Activated naive CD4-positive, alpha-beta T cell treated with anti-CD3 and anti-CD28 coated beads, Interleukin-2, amount 50 U/mL, for 72 hours (primary cell): ENCODE results near the gene ATXN7L2. TPM values are rescaled to one million over a fixed set of nuclear protein-coding genes. Genes with fewer than 3 reads are reported as not detected.

Source experiments
- ATAC-seq, 2 donors: fragments of 150-1000 bp; cut with Tn5 transposase; 2 replicates each; pipeline ENCODE4 v1.10.0; 2021; ENCODE audit warnings: mild to moderate bottlenecking in 2 of 2, moderate library complexity in 2 of 2
- DNase-seq, 2 donors: peaks; one replicate each; pipeline ENCODE4 v3.0.0; 2021 to 2022; ENCODE audit warnings: low spot score in 2 of 2
- H3K27ac Mint-ChIP-seq, 2 donors: one replicate each; pipeline ENCODE4 v1.8.0; 2022; ENCODE audit warnings: mild to moderate bottlenecking in 2 of 2, mixed read lengths in 2 of 2
- H3K36me3 Mint-ChIP-seq, 2 donors: one replicate each; pipeline ENCODE4 v1.8.0; 2022; ENCODE audit warnings: mixed read lengths in 2 of 2
- H3K9me3 Mint-ChIP-seq, 2 donors: one replicate each; pipeline ENCODE4 v1.8.0; 2022; ENCODE audit warnings: mixed read lengths in 2 of 2
- total RNA-seq, 2 donors: library from RNA; stranded (reverse); gene quantifications; one replicate each; pipeline ENCODE4 v1.2.3, GENCODE V29; 2022

ATXN7L2 gene
- total RNA-seq, 2 donors from 2014 or later = 11.5 to 21.9 TPM

DNA sequence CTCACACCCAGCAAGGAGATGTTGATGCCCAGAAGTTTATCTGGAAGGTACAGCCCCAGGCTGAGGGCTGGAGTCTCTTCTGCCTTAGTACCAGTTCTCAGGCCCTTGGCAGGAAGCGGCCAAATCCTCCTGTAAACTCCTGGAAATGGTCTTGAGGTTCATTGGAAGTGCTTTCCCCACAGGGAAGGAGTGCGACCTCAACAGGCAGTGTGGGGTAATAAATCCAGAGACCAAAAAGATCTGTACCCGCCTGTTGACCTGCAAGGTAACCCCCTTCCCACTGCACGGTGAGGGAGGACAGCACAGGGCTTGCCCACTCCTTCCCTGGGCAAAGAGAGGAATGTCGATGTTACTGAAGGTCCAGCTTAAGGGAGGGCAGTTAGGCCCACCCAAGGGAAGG is 4.5 kb downstream of the ATXN7L2 start:
- Mint-ChIP-seq H3K27ac (no peak overlapping the region), H3K36me3 (peaks cover 0 to 9% of the 10 kb centered on the region in 2 donors), H3K9me3 (no peaks in the 10 kb centered on the region)
- DNase-seq (no peak), ATAC-seq (no peak)

DNA sequence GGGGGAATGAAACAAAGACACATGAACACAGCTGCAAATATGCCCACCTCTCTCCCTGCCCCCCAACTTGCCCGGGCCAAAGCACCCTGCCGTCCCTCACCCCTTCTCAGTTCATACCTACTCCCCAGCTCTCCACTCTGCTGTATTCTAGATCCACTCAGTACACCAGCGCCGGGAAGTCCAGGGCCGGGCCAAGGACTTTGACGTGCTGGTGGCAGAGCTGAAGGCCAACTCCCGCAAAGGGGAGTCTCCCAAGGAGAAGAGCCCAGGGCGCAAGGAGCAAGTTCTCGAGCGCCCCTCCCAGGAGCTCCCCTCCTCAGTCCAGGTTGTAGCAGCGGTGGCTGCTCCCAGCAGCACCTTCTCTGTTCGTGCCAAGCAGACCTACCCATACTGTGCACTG is 5.0 kb downstream of the ATXN7L2 start:
- ATAC-seq (no peak), DNase-seq (no peak)
- peak overlapping the region in 1 of 2 donors; percentile 50 for H3K27ac Mint-ChIP-seq
- H3K9me3 Mint-ChIP-seq = no peaks in the 10 kb centered on the region
- peaks cover 0 to 9% of the 10 kb centered on the region in 2 donors for H3K36me3 Mint-ChIP-seq

DNA sequence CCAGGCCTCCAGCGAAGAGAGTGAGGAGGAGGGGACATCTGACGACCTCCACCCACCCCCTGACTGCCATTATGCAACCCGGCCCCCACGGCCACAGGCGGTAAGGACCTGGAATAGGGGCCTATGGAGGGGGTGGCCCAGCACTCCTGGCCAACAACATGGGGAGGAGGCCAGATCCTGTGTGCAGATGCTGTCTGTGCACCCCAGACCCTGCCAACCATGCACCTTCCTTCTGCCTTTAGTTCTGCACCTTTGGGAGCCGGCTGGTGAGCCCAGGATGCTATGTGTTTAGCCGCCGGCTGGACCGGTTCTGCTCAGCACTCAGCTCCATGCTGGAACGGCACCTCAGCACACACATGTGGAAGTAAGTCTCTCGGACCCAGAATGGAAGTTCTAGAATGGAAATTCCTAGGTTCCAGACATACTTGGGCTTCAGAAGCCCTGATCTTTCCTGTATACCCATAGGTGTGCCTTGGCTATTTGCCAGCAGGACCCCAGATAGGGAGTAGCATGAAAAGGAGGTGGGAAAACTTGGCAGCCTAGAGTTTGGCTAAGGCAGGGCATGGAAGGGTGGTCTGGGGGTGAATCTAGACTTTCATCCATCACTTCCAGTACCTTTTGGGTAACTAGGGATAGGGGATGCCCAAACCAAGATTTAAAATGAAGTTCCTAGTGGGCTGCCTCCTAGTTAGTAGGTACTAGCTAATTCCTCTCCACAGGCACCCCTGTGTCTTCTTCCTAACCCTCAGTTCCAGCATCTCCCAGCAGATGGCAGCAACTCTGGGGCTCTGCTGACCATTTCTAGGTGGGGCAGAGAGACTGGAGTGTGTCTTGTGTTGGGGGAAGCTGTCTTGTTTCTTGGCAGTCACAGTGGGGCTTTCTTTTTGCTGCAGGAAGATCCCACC is 6.6 kb downstream of the ATXN7L2 start:
- H3K36me3 Mint-ChIP-seq = peaks cover 0 to 6% of the 10 kb centered on the region in 2 donors
- ATAC-seq (no peak), DNase-seq (peak in 1 of 2 donors; percentile 78)
- no peak overlapping the region for H3K27ac Mint-ChIP-seq
- no peaks in the 10 kb centered on the region for H3K9me3 Mint-ChIP-seq

DNA sequence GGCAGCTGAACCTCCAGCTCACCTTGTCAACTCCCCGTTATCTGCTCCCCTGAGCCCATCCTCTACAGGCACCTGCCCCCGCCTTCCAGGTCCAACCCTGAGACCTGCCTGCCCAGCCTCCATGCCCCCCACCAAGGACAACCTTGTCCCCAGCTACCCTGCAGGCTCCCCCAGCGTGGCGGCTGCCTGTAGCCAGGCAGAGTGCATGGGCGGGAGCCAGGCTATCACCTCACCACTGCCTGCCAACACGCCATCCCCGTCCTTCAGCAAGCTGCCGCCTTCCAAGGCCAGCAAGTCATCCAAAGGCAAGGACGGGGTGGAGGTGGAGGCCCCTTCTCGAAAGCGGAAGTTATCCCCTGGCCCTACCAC is 7.2 kb downstream of the ATXN7L2 start:
- Mint-ChIP-seq H3K36me3 (peaks cover 0 to 10% of the 10 kb centered on the region in 2 donors), H3K9me3 (no peaks in the 10 kb centered on the region), H3K27ac (no peak overlapping the region)
- ATAC-seq (no peak), DNase-seq (no peak)

DNA sequence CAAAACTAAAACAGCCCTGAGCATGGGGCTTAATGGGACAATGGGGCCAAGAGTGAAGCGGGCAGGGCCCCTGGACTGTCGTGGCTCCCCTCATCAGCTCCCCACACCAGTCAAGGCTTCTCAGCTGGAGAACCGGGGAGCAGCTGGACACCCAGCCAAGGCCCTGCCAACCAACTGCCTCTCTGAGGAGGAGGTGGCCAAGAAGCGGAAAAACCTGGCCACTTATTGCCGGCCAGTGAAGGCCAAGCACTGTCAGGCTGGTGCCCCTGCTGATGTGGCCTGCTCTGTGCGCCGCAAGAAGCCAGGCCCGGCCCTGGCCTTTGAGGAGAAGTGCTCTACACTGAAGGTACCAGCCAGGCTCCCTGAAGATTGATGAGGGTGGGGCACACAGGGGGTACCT is 7.7 kb downstream of the ATXN7L2 start:
- no peak for ATAC-seq
- Mint-ChIP-seq H3K27ac (no peak overlapping the region), H3K36me3 (peaks cover 0 to 15% of the 10 kb centered on the region in 2 donors), H3K9me3 (no peaks in the 10 kb centered on the region)
- DNase-seq = no peak

DNA sequence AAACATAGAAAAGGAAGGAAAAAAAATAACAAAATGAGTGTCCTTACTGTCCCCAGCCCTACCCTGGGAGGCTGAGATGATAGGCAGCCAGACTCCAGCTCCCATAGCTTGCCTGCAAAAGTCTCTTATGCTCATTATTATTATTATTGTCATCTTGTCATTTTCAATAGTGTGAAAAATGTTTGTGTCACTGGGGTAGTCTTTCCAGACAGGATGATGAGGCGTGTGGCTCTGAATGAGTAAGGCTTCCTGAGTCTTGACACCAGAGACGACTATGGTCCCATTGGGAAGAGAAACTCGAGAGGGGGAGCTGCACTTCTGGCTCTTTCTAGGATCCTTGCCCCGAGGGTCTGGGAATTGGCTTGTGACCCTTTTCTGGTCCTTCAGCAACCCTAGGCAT is 9.1 kb downstream of the ATXN7L2 start:
- no peaks in the 10 kb centered on the region for H3K9me3 Mint-ChIP-seq
- ATAC-seq = no peak
- no peak overlapping the region for H3K27ac Mint-ChIP-seq
- H3K36me3 Mint-ChIP-seq = peaks cover 0 to 17% of the 10 kb centered on the region in 2 donors
- no peak for DNase-seq

DNA sequence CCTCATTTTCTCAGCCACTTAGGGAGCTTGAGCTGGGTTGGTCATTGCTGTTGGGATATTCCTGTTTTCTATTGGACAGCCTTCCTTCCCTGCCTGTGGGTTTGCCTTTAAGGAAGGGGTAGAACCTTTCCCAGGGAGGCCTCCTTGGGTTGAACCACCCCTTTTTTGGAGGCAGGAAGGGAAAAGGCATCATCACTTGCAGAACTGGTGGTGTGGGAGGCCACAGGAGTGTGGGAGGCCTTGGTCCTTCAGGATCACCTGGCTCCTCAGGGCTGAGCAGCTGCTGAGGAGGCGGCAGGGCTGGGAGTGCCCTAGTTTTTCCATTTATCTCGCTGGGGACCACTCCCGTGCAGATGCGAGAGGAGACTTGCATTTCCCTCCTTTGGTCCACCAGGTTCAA is 9.5 kb downstream of the ATXN7L2 start:
- Mint-ChIP-seq H3K36me3 (peaks cover 0 to 17% of the 10 kb centered on the region in 2 donors), H3K9me3 (no peaks in the 10 kb centered on the region), H3K27ac (no peak overlapping the region)
- DNase-seq = no peak
- ATAC-seq = no peak

DNA sequence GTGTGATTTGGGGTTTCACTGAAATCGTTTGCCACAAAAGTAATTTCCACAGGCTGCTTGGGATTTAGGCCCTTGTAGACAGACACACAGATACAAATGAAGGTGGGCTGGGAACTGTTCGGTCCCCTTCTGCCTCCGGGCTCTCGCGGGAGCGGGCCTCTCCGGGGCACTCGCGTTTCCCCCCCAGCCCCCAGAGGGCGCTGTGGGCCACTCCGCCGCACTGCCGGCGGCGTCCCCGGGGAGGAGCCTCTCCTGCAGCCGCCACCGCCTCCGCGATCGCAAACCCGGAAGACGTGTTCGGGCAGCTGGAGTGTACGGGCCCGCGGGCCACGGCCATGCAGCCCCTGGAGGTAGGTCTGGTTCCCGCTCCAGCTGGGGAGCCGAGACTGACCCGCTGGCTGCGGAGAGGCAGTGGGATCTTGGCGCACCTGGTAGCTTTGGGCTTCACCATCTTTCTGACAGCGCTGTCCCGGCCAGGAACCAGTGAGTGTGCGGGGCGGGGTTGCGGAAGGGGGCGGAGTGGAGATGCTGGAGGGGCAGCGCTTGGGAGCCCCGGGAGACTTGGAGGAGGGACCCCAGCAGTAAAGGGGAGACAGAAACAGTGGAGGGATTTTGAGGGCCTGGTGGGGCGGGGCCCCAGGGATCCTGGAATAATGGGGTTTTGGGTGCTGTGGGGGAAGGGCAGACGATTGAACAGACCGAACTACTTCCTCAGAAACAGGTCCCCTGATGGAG is 10.3 kb downstream of the ATXN7L2 start, which contains the start of gene CYB561D1:
Gene CYB561D1, plus strand, starts transcription at position 290 of the 735 bp plus-strand sequence. Its CDS starts 46 bp downstream, at position 336.
- DNase-seq (peak; percentile 92 to 97), ATAC-seq (peak; percentile 90)
- Mint-ChIP-seq H3K9me3 (no peaks in the 10 kb centered on the region), H3K36me3 (peaks cover 0 to 17% of the 10 kb centered on the region in 2 donors), H3K27ac (peak within 1 kb of the TSS; percentile 91 to 96)

DNA sequence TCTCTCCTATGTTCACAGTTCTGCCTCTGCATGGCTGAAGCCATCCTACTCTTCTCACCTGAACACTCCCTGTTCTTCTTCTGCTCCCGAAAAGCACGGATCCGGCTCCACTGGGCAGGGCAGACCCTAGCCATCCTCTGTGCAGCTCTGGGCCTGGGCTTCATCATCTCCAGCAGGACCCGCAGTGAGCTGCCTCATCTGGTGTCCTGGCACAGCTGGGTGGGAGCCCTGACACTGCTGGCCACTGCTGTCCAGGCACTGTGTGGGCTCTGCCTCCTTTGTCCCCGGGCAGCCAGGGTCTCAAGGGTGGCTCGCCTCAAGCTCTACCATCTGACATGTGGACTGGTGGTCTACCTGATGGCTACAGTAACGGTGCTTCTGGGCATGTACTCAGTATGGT is 12.0 kb downstream of the ATXN7L2 start:
- H3K27ac Mint-ChIP-seq = peak overlapping the region; percentile 67 to 88
- no peak for DNase-seq
- no peak for ATAC-seq
- H3K36me3 Mint-ChIP-seq = peaks cover 7 to 17% of the 10 kb centered on the region in 2 donors
- no peaks in the 10 kb centered on the region for H3K9me3 Mint-ChIP-seq

DNA sequence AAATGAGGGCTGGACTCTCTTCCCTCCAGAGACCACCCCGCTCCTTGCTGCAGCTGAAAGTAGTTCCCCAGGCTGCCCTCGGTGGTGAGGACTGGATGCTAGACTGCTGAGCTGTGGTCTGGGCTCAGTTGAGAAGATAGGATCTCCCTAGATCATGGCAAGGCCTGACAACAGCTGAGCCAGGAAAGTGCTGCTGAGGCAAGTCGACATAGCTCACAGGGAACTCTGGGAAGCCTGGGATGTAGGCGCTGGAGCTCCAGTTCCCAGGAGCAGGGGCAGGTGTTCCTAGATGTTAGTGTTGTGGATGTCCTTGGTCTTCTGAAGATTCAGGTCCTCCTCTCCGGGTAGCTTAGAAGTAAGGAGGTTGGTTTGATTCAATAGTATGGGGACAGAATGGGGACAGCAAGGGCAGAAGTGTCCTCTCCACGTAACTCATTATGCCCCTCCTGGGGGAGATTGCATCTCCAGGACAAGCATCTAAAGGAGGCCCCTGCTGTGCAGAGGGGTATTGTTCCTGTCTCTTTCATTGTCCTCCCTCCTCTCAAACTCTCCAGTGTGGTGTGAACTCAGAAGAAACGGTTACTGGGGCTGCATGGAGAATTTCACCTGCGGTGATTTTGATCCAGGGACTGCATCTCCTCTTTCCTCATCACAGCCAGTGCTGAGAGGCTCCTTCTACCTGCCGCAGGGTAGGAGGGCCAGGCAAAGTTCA is 13.9 kb downstream of the ATXN7L2 start:
- DNase-seq (no peak), ATAC-seq (no peak)
- Mint-ChIP-seq H3K36me3 (peaks cover 7 to 17% of the 10 kb centered on the region in 2 donors), H3K27ac (peak overlapping the region; percentile 65 to 75), H3K9me3 (no peaks in the 10 kb centered on the region)

DNA sequence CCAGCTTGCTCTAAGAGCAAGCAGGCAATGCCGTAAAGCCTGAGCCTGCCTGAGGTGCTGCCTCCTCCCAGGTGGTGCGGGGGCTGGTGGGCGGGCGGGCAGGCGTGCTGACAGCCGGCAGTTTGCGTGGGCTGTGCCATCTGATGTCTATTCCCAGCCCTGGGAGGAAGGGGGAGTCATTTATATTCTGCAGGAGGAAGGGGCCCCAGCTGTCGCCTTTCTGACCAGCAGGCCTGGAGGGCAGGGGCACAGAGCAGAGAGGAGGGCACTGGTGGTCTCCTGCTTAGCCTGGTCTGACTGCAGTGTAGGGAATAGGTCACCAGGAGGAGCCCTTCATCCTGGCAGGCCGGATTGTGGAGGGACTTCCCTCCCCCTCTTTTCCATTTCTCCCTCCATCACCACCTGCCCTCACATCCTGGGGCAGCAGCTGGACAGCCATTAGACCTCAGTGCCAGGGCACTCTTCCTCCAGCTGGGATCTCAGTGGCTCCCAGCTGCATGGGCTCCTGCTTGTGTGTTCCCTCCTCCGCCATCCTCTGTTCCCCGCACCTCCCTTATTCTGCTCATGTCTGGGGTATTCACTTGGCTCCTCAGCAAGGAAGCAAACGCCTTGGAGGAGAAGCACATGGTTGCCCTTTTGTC is 14.6 kb downstream of the ATXN7L2 start:
- ATAC-seq = no peak
- DNase-seq = peak in 1 of 2 donors; percentile 35
- H3K27ac Mint-ChIP-seq = peak overlapping the region; percentile 60 to 75

DNA sequence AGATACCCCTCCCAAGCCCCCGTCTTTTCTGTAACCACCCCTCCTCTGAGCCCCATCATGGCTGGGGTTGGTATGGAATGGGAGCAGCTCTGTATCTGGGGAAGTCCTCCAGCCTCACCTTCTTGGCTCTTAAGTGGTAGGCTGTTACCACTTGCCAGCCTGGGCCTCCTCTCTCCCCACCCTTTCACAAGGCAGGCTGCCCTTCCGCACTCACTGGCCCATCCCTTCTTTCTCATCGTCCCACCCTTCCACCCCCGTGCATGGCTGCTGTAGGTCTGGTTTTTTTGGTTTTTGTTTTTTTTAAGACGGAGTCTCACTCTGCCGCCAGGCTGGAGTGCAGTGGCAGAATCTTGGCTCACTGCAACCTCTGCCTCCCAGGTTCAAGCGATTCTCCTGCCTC is 15.4 kb downstream of the ATXN7L2 start:
- ATAC-seq = no peak
- Mint-ChIP-seq H3K27ac (peak overlapping the region; percentile 67 to 68), H3K9me3 (no peaks in the 10 kb centered on the region), H3K36me3 (peaks cover 7 to 14% of the 10 kb centered on the region in 2 donors)
- no peak for DNase-seq

More for the DNA sequence above, 14.6 kb downstream of the ATXN7L2 start:
- peaks cover 7 to 17% of the 10 kb centered on the region in 2 donors for H3K36me3 Mint-ChIP-seq
- H3K9me3 Mint-ChIP-seq = no peaks in the 10 kb centered on the region

DNA sequence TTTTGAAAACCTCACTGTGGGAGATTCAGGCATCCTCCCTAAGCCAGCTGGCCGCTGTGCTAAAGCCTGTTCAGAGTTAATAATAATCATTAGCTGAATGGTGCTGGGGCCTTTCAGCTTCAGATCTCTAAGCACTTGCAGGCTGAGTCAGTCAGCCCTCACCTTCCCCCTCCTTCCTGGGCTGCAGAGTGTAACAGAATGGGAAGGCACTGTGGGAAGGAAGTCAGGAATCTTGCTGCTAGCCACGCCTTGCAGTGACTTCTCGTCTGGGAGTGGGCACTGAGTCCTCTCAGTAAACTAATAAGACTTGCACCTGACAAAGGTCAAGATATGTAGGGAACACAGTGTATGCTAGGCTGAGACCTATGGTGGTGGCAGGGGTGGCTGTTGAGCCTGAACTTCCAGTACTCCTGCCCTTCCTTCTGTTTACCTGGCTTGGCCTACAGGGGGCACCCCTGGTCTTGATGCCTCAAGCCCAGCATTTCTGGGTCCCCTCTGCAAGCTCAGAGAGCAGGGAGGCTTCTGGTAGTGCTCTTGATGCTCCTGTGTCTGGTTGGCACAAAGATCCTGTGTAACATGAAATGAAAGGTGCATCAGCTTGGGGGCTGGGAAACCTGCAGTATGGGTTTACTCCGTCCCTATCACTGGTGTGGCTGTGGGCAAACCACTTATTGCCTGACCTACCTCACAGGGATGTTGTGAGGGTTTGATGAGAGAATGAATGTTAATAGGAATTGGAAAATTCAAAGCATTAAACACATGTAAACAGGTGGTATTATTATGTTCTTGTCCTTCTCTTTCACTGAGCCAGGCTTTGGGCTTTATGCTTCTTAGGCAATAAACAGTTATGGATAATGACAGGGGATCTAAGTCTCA is 16.2 kb downstream of the ATXN7L2 start:
- Mint-ChIP-seq H3K36me3 (peaks cover 7 to 11% of the 10 kb centered on the region in 2 donors), H3K9me3 (no peaks in the 10 kb centered on the region), H3K27ac (peak overlapping the region in 1 of 2 donors; percentile 68)
- DNase-seq = peak in 1 of 2 donors; percentile 67
- ATAC-seq = peak in 1 of 2 donors; percentile 46

DNA sequence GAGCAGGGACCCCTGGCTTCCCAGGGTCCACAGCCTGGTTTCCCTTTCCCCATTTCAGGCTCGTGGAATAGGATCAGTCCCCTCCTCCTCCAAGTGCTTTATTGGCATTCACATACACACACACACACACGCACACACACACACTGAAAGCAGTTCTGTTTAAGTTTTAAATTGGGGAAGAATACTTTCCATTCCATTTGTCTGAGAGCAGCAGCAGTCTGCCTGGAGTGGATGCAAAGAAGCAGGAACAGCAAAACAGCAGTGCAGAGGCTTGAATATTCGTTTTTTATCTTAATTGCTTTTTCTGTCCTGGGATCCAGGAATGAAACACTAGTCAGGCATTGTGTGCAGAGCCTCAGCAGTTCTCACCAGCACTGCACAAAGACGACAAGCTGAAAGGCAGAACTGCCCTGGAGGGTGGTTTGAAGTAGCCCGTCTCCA is 17.3 kb downstream of the ATXN7L2 start:
- peaks cover 6 to 7% of the 10 kb centered on the region in 2 donors for H3K36me3 Mint-ChIP-seq
- H3K27ac Mint-ChIP-seq = peak overlapping the region in 1 of 2 donors; percentile 23
- ATAC-seq = no peak
- H3K9me3 Mint-ChIP-seq = no peaks in the 10 kb centered on the region
- DNase-seq = no peak

DNA sequence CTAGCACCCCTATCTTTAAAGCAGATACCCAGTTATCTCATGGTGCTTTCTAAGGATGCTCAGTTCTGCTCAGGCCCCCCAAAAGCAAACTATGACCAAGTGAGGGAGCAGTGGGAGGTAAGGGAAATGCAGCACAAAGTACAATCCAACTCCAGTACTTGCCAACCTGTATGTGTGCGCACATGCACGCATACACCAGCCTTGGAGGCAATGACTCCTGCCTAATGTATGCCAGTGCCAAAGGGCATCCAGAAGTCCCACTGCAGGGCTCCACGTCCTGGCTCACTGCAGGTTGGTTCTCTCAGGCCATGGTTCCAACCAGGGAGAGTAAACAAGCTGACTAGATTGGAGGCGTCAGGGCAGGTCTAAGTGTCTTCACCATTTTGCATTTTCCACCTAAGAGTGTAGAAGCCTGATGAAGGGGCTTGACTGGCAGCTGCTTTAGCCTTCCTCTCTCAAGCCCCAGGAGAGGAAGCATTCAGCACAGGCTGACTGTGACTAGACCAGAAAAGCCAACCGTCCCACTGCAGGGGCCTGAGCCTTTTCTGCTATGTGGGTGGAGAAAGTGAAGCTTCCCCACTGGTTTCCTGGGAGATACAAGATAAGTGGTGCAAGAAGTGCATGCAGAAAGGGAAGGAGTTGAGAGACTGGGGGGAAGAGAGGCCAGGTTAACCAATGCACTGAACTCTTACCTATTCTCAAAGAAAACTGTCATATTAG is 18.1 kb downstream of the ATXN7L2 start:
- Mint-ChIP-seq H3K36me3 (peaks cover 0 to 7% of the 10 kb centered on the region in 2 donors), H3K9me3 (no peaks in the 10 kb centered on the region), H3K27ac (peak overlapping the region in 1 of 2 donors; percentile 56)
- ATAC-seq (no peak), DNase-seq (no peak)
